Left cardiac atrium (tissue), 4 donors: ENCODE data around the gene TEAD4. TPM values are rescaled to one million over a fixed set of nuclear protein-coding genes. Genes with fewer than 3 reads are reported as not detected.

Experiments
- ATAC-seq, 2 donors: fragments of 200-7000 bp; cut with Tn5 transposase; one replicate each; pipeline ENCODE4 v1.9.1; 2020; ENCODE audit warnings: mild to moderate bottlenecking in 2 of 2, moderate library complexity in 2 of 2
- DNase-seq: peaks from one replicate; pipeline ENCODE4 v3.0.0-alpha.2; 2020
- intact Hi-C, 2 donors: fragments of 100-400 bp; cut with DNase I; formaldehyde crosslinking; loops; one replicate each; pipeline versions ENCODE4 v1.14.1 to v1.15.1; 2022 to 2023
- total RNA-seq, 2 donors: library from RNA; stranded (reverse); fragmentation: NEBNext Ultra II Directional; extraction: Animal tissue kit (Norgen Biotek cat#: 25700); gene quantifications; one replicate each; pipeline ENCODE4 v1.2.1, GENCODE V29; 2021
- donor health status: DM: no; HTN: yes; CAD: no.
- donor health status: DM: no; HTN: yes; CAD: no; lungs with severe emphysema.
- donor health status: DM: yes; HTN: yes; CAD: no.
- donor health status: Dilated cardiomyopathy.

TEAD4 gene
- total RNA-seq, 2 donors from 2014 or later: 16.9 to 31.2 TPM

GRCh38 chr12:3040026-3040656 is 80.9 kb downstream of the TEAD4 start:
- intact Hi-C loops: no loop called here
- DNase-seq (no peak), ATAC-seq (no peak)

- no peak for DNase-seq
- intact Hi-C loops: no loop called here
Observed at GRCh38 chr12:3040663-3041544, 81.7 kb downstream of the TEAD4 start.

GRCh38 chr12:3041558-3042164 is 82.5 kb downstream of the TEAD4 start:
- peak in 1 of 2 donors; percentile 68 for ATAC-seq
- intact Hi-C loops: no loop called here
- peak; percentile 59 for DNase-seq

More at GRCh38 chr12:3040663-3041544, 81.7 kb downstream of the TEAD4 start:
- ATAC-seq: no peak

DNA sequence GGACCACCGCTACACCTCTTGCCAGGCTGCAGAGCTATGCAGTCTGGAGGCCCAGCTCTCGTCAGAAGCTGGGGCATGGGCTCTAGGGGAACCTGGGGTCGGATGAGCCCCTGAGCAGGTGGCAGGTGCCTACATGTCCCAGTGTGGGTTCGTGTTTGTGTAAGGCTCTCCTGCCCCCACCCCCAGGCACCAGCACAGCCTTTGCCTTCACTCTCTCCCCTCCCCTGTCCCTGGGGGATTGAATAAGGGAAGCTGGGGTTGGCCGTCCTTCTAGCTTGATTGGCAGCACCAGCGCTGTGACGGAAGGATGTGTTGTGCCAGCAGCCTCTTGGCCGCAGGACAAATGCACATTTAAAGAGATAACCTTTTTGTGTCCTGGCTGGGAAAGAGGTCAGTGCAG is 83.2 kb downstream of the TEAD4 start:
- intact Hi-C loops: no loop called here
- DNase-seq (peak; percentile 66), ATAC-seq (peak; percentile 40 to 51)

GRCh38 chr12:3042826-3043225 is 83.6 kb downstream of the TEAD4 start:
- intact Hi-C loops: no loop called here
- DNase-seq: no peak
- ATAC-seq: no peak

GRCh38 chr12:3043406-3043805 is 84.2 kb downstream of the TEAD4 start:
- ATAC-seq (no peak), DNase-seq (no peak)
- intact Hi-C loops: no loop called here

DNA sequence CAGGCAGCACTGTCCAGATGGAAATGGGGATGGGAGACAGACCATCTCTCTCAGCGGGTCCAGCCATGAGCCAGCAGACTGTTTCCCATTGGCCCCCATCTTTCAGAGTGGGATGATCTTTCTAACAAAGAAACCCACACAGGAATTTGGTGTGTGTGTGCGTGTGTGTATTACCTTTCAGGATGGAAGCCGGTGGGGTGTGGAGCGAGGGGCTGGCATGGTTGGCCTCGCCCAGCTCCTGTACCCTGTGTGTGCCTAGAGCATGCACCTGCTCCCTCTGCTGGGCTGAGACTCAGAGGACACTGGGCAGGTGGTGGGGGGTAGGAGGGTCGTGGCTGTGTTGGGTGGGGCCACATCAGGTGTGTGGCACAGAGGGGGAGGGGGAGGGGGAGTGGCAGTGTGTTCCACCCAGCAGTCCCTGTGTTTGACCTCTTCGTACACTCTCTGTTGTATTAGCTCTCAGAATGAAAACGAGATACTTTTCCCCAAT is 85.0 kb downstream of the TEAD4 start:
- no peak for ATAC-seq
- DNase-seq: no peak
- intact Hi-C loops: no loop called here

DNA sequence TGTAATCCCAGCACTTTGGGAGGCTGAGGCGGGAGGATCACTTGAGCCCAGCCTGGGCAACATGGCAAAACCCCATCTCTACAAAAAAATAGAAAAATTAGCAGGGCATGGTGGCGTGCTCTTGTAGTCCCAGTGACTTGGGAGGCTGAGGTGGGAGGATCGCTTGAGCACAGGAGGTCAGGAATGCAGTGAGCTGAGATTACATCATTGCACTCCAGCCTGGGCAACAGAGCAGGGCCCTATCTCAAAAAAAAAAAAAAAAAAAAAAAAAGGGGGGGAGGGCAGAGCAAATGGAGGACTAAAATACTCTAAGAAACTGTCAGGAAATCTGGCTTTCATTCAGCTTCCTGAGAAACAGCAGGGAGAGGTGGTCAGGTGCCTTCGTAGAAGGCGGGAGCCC is 86.3 kb downstream of the TEAD4 start:
- DNase-seq (no peak), ATAC-seq (no peak)
- intact Hi-C loops: no loop called here

DNA sequence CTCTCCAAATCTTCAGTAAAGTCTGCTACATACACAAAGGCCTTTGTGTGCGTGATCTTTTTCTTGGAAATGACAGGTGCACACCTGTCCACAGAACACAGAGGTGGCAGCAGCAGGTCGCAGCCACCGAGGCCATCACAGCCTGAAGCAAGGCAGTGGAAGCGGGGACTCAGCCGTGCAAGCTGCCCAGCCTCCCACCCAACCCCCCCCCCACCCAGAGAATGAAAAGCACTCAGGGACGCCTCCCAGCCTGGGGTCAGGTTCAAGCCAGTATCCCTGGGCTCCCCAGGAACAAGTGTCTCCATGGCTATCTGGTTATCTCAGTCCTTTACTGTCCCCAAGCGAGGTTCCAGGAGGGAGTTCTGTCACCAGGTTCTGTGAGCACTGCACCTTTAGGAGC is 86.8 kb downstream of the TEAD4 start:
- DNase-seq (no peak), ATAC-seq (peak; percentile 1 to 2)
- intact Hi-C loops: no loop called here

GRCh38 chr12:3046441-3047200 is 87.4 kb downstream of the TEAD4 start:
- DNase-seq (peak; percentile 71), ATAC-seq (peak; percentile 74 to 79)
- intact Hi-C loops: no loop called here

DNA sequence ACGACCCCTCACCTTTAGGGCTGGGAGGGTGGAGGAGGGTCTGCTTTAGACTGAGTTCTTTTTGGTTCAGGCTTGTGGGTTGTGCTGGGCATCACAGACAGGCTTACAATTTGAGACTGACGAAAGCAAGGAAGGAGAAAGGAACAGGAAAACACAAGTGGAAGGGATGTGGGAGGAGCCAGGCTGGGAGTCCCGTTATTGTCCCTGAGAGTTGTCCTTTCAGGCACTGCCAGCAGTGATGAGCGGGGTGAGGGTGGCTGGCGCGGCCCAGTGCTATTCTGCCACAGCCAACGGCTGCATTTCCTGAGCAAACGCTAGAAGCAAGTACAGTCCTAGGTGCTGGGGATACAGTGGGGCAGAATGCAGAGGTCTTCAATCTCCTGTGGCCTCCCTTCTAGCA is 88.8 kb downstream of the TEAD4 start:
- peak; percentile 56 for DNase-seq
- intact Hi-C loops: no loop called here
- ATAC-seq: peak; percentile 24 to 46

DNA sequence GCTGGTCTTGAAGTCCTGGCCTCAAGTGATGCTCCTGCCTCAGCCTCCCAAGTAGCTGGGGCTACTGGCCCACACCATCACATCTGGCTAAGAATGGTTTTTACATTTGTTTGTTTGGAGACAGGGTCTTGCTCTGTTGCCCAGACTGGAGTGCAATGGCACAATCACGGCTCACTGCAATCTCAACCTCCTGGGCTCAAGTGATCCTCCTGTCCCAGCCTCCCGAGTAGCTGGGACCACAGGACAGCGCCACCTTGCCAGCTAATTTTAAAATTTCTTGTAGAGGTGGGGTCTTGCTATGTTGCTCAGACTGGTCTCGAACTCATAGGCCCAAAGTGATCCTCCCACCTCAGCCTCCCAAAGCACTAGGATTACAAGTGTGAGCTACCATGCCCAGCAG is 89.3 kb downstream of the TEAD4 start:
- intact Hi-C loops: no loop called here
- DNase-seq (no peak), ATAC-seq (no peak)

DNA sequence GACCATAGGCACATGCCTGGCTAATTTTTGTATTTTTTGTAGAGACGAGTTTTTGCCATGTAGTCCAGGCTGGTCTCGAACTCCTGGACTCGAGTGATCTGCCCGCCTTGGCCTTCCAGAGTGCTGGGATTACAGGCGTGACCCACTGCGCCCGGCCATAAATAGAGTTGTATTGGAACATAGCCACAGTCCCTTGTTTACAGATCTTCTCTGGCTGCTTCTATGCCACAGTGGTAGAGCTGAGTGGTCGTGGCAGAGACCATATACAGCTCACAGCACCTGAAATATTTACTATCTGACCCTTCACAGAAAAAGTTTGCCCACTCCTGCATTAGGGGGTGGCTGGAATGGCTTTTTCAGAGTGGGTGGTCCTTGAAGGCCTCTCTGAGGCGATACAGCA is 90.0 kb downstream of the TEAD4 start:
- DNase-seq (no peak), ATAC-seq (no peak)
- intact Hi-C loops: no loop called here

DNA sequence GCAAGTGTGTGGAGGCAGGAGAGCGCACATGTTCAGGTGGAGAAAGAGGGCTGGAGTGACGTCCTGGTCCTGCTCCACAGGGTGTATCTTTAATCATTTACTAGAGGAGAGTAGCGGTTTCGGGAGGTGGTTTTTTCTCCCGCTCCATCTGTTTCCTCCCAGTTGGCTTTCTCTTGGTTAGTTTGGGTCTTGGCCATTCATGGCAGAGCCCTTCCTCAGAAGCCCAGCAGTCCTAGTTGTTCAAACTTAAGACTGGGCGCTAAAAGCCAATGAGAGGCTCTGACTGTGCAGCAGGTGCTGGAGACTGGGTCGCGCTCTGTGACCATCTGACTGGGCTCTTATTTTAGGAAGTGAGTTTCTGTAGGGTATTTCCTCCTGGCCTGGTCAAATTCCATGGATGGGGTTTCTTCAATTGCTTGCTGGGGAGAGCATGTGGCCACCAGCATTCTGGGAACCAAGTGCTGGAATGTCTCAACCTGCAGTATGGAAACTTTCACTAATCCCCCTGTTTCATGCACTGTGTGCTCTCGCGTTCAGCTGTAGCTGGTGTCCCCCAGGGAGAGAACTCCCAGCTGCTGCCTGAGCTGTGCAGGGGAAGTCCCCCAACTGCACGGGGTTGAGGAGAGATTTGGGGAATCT is 90.5 kb downstream of the TEAD4 start:
- ATAC-seq: no peak
- intact Hi-C loops: no loop called here
- no peak for DNase-seq

GRCh38 chr12:3054374-3054773 is 95.2 kb downstream of the TEAD4 start:
- intact Hi-C loops: no loop called here
- ATAC-seq (no peak), DNase-seq (no peak)

DNA sequence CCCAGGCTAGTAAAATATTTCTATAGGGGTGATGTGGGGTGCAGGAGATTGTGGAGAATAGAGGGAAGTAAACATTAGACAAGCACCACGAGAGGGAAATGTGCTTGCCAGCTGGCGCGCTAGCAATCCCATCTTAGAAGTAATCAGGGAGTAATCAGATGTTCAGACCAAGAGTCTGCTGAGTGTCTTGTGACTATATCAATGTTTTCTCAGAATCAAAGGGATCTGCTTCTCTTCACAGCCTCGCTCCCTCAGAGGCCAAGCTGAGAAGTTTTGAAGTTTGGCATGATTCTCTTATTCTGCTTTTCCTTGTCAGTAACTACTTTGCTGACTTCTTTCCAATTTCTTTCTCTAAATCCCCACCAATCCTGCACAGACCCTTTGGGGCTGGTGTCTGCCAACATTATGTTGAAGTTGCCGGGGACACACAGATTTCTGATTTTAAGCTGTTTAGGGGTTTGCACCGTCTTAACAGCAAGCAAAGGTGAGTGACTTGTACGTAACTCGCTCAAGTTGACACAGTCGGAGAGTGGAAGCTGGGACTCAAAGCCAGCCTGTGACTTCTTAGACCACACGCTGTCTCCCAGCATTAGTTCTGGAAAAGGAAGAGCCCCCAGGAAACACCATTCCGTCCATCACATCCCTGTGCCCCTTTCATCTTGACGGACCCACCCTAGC is 96.0 kb downstream of the TEAD4 start:
- ATAC-seq: peak in 1 of 2 donors; percentile 25

DNA sequence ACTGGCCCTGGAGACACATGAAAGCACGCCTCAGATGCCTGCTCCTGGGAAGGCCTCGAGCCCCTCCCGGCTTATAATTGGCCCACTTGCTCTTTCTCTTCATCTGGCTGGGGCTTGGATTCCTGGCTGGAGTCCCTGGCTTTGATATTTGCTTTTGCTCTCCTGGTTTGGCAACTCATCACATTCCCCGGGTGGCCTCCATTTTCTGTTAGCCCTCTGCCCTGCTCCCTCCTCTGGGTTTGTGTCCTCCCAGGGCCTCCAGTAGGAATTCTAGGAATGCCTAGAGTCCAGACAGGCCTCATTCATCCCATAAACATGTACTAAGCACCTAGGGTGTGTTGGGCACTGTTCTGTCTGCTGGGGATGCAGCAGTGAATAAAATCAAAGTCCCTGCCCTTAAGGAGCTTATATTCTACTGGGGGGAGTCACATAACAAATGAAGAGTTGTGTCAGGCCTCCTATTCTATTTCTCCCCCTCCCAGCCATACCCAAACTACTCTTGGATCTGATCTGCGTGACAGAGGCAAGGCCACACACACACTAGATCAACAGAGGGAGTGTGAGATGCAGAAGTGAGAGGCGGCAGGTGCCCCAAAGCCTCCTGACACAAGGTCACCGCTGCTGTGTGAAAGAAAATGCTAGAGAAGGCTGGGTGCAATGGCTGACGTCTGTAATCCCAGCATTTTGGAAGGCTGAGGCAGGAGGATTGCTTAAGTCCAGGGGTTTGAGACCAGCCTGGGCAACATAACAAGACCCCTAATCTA is 96.7 kb downstream of the TEAD4 start:
- DNase-seq (no peak), ATAC-seq (peak; percentile 8 to 17)
- intact Hi-C loops: no loop called here

More for the DNA sequence above, 96.0 kb downstream of the TEAD4 start:
- no peak for DNase-seq
- intact Hi-C loops: no loop called here

GRCh38 chr12:3061059-3061458 is 101.9 kb downstream of the TEAD4 start:
- ATAC-seq (no peak), DNase-seq (no peak)
- intact Hi-C loops: no loop called here
